H1 (cell line): ENCODE results near the gene CCP110. TPM values are rescaled to one million over a fixed set of nuclear protein-coding genes. Genes with fewer than 3 reads are reported as not detected.

Source experiments
- CBX5 ChIP-seq: fragments of 300-800, 300-1000 bp; sonication (generic); IDR thresholded peaks from 2 replicates; pipeline ENCODE4 v1.7.1; 2016; ENCODE audit warnings: antibody characterized with exemption, low read length, low read depth
- CEBPB ChIP-seq: IDR thresholded peaks from 2 replicates; pipeline ENCODE4 v1.6.1; 2012; ENCODE audit warnings: low read depth, low read length
- CHD7 ChIP-seq: fragments of 300-600 bp; sonication (generic); IDR thresholded peaks from 2 replicates; pipeline ENCODE4 v1.7.1; 2012; ENCODE audit warnings: low read length, moderate library complexity, mild to moderate bottlenecking, inconsistent platforms; ENCODE audit not compliant: insufficient replicate concordance
- CREB1 ChIP-seq: IDR thresholded peaks from 2 replicates; pipeline ENCODE4 v1.6.1; 2012; ENCODE audit warnings: inconsistent platforms
- MAFK ChIP-seq: IDR thresholded peaks from 2 replicates; pipeline ENCODE4 v1.6.1; 2012; ENCODE audit warnings: low read depth, mild to moderate bottlenecking, improper control_type of control experiment, low read length
- TBP ChIP-seq: IDR thresholded peaks from 2 replicates; pipeline ENCODE4 v1.6.1; 2011; ENCODE audit warnings: low read depth, low read length, improper control_type of control experiment
- polyA plus RNA-seq, 7 experiments: library from polyadenylated mRNA; depleted of rRNA in 3 of 7; stranded (reverse) in 5 of 7; unstranded in 2 of 7; fragments of >200 nt in 5 of 7; fragments of 200-250 nt in 2 of 7; gene quantifications; 1 replicate in 5 of 7; 2 replicates in 1 of 7; 4 replicates in 1 of 7; pipeline versions ENCODE4 v1.2.1 to v1.2.3, GENCODE V29; 2011 to 2013; ENCODE audit warnings: missing spikeins in 2 of 7, mixed read lengths in 2 of 7
- total RNA-seq: library from RNA; stranded (reverse); fragmentation: NEBNext Ultra II Directional; extraction: Animal tissue kit (Norgen Biotek cat#: 25700); gene quantifications from 2 replicates; pipeline ENCODE4 v1.2.1, GENCODE V29; 2021

CCP110 gene
- total and polyA plus RNA-seq, 2 of the 8 experiments (the other 6 are each of a cell fraction or from before 2014, with no cell fraction given) = 3.2 to 19.8 TPM

GRCh38 chr16:19599968-19600716 lies 76.4 kb downstream of the CCP110 start (continued):
- no peak for TF ChIP-seq CHD7
- no peak for TF ChIP-seq MAFK
- TF ChIP-seq CEBPB = no peak
- no peak for TF ChIP-seq TBP
- TF ChIP-seq CREB1 = no peak
- TF ChIP-seq CBX5 = no peak
